ENCODE measurements around the gene CUBN. TPM values are rescaled to one million over a fixed set of nuclear protein-coding genes. Genes with fewer than 3 reads are reported as not detected.

The CUBN gene
- total RNA-seq, 2 donors from 2014 or later = 0.75 to 1.3 TPM

- DNase-seq = no peak
- H3K36me3 ChIP-seq (ENCODE audit: control insufficient read depth, insufficient read depth, low read length) = no peaks in the 10 kb centered on the region
- no peaks in the 10 kb centered on the region for H3K27me3 ChIP-seq (ENCODE audit: control insufficient read depth, insufficient read depth, low read length, poor library complexity, severe bottlenecking)
- no peaks in the 10 kb centered on the region for H3K9me3 ChIP-seq (ENCODE audit: control insufficient read depth, low read length)
- no peak overlapping the region for H3K9ac ChIP-seq (ENCODE audit: extremely low read depth, low read length, poor library complexity, severe bottlenecking)
- TF ChIP-seq CTCF (conservative IDR thresholded peaks at IDR 0.05) = no peak
- WGBS, 2 experiments (ENCODE audit: insufficient coverage in 1 of 2, insufficient read length in 1 of 2) = 87 to 91% methylated on average over 2 of the region's 2 CpGs
- Mint-ChIP-seq H3K27ac (no peak overlapping the region), H3K36me3 (ENCODE audit: low read depth) (no peaks in the 10 kb centered on the region), H3K27me3 (ENCODE audit: insufficient read depth) (no peaks in the 10 kb centered on the region), H3K4me1 (peaks cover 13% of the 10 kb centered on the region), H3K4me3 (no peak overlapping the region), H3K9me3 (no peaks in the 10 kb centered on the region)
- no peak overlapping the region for H3K27ac ChIP-seq (ENCODE audit: low read depth, low read length)
- peaks cover 7% of the 10 kb centered on the region for H3K4me1 ChIP-seq (ENCODE audit: control insufficient read depth, insufficient read depth, low read length)
- H3K4me3 ChIP-seq (ENCODE audit: low read length) = no peak overlapping the region
Measured at GRCh38 chr10:17075533-17076359, 53.9 kb downstream of the CUBN start.

DNA sequence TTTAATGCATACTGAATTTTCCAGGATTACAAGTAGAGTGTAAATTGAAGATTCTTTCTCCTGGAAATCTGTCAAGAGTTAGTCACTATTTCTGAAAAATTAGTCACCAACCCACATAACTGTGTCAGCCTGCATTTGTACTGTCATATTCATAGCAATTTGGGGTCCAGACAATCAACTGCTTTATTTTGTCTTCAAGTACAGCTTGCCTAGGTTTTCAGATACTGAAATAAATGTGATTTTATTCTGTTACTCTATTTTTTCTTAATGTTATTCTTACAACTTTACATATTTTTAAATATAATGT is 55.1 kb downstream of the CUBN start:
- no peaks in the 10 kb centered on the region for H3K9me3 ChIP-seq (ENCODE audit: control insufficient read depth, low read length)
- H3K36me3 ChIP-seq (ENCODE audit: control insufficient read depth, insufficient read depth, low read length) = no peaks in the 10 kb centered on the region
- no peaks in the 10 kb centered on the region for H3K27me3 ChIP-seq (ENCODE audit: control insufficient read depth, insufficient read depth, low read length, poor library complexity, severe bottlenecking)
- DNase-seq = no peak
- Mint-ChIP-seq H3K4me1 (peaks cover 13% of the 10 kb centered on the region), H3K27me3 (ENCODE audit: insufficient read depth) (no peaks in the 10 kb centered on the region), H3K9me3 (no peaks in the 10 kb centered on the region), H3K27ac (no peak overlapping the region), H3K4me3 (no peak overlapping the region), H3K36me3 (ENCODE audit: low read depth) (no peaks in the 10 kb centered on the region)
- no peak for TF ChIP-seq CTCF (conservative IDR thresholded peaks at IDR 0.05)
- H3K9ac ChIP-seq (ENCODE audit: extremely low read depth, low read length, poor library complexity, severe bottlenecking) = no peak overlapping the region
- no peak overlapping the region for H3K27ac ChIP-seq (ENCODE audit: low read depth, low read length)
- peaks cover 7% of the 10 kb centered on the region for H3K4me1 ChIP-seq (ENCODE audit: control insufficient read depth, insufficient read depth, low read length)
- H3K4me3 ChIP-seq (ENCODE audit: low read length) = no peak overlapping the region

- no peak for TF ChIP-seq CTCF (conservative IDR thresholded peaks at IDR 0.05)
- Mint-ChIP-seq H3K4me3 (no peak overlapping the region), H3K36me3 (ENCODE audit: low read depth) (no peaks in the 10 kb centered on the region), H3K27ac (no peak overlapping the region), H3K9me3 (no peaks in the 10 kb centered on the region), H3K27me3 (ENCODE audit: insufficient read depth) (no peaks in the 10 kb centered on the region), H3K4me1 (peaks cover 13% of the 10 kb centered on the region)
- peaks cover 7% of the 10 kb centered on the region for H3K4me1 ChIP-seq (ENCODE audit: control insufficient read depth, insufficient read depth, low read length)
- DNase-seq = no peak
- H3K27me3 ChIP-seq (ENCODE audit: control insufficient read depth, insufficient read depth, low read length, poor library complexity, severe bottlenecking) = no peaks in the 10 kb centered on the region
- no peaks in the 10 kb centered on the region for H3K36me3 ChIP-seq (ENCODE audit: control insufficient read depth, insufficient read depth, low read length)
- no peak overlapping the region for H3K27ac ChIP-seq (ENCODE audit: low read depth, low read length)
- WGBS, 2 experiments (ENCODE audit: insufficient coverage in 1 of 2, insufficient read length in 1 of 2) = 95% methylated on average over 4 to 12 of the region's 12 CpGs
- H3K9me3 ChIP-seq (ENCODE audit: control insufficient read depth, low read length) = no peaks in the 10 kb centered on the region
- H3K4me3 ChIP-seq (ENCODE audit: low read length) = no peak overlapping the region
- H3K9ac ChIP-seq (ENCODE audit: extremely low read depth, low read length, poor library complexity, severe bottlenecking) = no peak overlapping the region
Measured at GRCh38 chr10:17073725-17074540, 55.7 kb downstream of the CUBN start.

All from endodermal cell (in vitro differentiated cells).